C4-2B (cell line): ENCODE measurements around the gene ZCCHC17.

Source experiments
- H3K27ac ChIP-seq: fragments of 450-650 bp; 2 replicates; pipeline ENCODE4 v1.5.1; 2017
- ZFX ChIP-seq: fragments of 450-650 bp; IDR thresholded peaks from 2 replicates; pipeline ENCODE4 v1.6.1; 2017
- TF ChIP-seq, protein P1 (sequence below): fragments of 450-650 bp; conservative IDR thresholded peaks from 2 replicates; pipeline ENCODE4 v1.5.1; 2017; ENCODE audit warnings: mild to moderate bottlenecking

Gene ZCCHC17

DNA sequence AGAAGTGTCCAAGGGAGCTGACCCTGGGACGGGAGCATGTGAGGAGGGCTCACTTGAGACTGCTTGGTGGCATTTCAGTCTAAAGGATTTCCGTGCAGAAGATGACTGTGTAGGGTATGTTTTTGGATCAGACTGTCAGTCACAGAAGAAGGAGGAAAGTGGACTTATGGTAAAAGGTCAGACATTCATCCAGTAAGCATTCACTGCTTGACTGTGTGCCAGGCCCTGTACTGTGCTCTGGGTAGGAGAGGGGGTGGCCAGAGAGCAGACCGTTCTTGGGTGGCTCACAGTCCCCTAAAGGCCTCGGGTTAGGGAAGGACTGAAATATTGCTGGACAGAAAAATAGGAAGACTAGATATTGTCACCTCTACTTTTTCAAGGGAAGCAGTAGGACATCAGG, 114.0 kb downstream of the ZCCHC17 start:
- no peak overlapping the region for H3K27ac ChIP-seq
- TF ChIP-seq, protein P1, sequence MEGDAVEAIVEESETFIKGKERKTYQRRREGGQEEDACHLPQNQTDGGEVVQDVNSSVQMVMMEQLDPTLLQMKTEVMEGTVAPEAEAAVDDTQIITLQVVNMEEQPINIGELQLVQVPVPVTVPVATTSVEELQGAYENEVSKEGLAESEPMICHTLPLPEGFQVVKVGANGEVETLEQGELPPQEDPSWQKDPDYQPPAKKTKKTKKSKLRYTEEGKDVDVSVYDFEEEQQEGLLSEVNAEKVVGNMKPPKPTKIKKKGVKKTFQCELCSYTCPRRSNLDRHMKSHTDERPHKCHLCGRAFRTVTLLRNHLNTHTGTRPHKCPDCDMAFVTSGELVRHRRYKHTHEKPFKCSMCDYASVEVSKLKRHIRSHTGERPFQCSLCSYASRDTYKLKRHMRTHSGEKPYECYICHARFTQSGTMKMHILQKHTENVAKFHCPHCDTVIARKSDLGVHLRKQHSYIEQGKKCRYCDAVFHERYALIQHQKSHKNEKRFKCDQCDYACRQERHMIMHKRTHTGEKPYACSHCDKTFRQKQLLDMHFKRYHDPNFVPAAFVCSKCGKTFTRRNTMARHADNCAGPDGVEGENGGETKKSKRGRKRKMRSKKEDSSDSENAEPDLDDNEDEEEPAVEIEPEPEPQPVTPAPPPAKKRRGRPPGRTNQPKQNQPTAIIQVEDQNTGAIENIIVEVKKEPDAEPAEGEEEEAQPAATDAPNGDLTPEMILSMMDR: no peak
- no peak for TF ChIP-seq ZFX

DNA sequence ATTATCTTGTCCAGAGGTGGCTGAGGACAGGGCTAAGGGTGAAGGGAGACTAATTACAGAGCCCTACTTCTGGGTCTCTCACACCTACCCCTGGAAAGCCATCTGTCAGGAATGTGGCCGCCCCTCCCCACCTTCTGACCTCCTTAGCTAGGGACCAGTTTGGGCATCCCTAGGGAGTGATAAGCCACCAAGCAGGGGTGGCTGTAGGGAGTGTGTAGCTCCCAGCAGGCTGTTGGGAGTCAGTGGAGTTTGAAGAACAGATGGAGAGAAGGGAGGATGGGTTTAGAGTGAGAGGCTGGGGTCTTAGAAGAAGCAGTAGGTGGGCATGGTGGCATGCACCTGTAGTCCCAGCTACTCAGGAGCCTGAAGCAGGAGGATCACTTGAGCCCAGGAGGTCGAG, 115.4 kb downstream of the ZCCHC17 start:
- TF ChIP-seq ZFX: no peak
- TF ChIP-seq, protein P1: no peak
- no peak overlapping the region for H3K27ac ChIP-seq

DNA sequence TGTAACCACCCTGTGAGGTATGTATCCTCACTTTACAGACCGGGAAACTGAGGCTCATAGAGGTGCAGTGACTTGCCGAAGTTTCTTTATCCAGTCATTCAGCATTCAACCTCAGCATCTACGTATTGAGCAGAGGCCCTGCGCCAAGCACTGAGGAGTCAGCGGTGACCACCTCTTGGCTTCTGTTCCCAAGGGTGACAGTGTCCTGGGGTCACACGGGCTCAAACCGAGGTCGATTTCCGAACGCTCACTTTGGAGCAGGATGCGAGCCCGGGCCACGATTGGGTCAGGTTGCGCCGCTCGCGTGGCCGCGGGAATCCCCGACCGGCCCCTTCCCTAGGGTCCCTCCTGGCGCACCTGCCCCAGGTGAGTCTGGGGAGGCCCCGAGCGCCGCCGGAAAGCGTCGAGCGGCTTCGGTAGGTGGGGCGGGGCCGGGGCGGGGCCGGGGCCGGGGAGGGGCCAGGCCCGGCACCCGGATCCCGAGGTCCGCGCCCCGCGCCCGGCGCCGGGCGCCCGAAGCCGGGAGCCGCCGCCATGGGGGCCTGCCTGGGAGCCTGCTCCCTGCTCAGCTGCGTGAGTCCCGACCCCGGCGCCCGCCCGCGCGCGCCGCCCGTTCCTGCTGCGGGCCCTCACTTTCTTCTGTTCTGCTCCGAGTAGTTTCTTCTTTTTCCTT, 116.0 kb downstream of the ZCCHC17 start, which contains the start of gene SERINC2:
SERINC2 (plus strand) TSS at position 482 of the 673 bp plus-strand sequence; CDS start at position 535, 53 bp downstream.
- TF ChIP-seq, protein P1: no peak
- TF ChIP-seq ZFX: no peak
- peak within 1 kb of the TSS; percentile 93 for H3K27ac ChIP-seq

DNA sequence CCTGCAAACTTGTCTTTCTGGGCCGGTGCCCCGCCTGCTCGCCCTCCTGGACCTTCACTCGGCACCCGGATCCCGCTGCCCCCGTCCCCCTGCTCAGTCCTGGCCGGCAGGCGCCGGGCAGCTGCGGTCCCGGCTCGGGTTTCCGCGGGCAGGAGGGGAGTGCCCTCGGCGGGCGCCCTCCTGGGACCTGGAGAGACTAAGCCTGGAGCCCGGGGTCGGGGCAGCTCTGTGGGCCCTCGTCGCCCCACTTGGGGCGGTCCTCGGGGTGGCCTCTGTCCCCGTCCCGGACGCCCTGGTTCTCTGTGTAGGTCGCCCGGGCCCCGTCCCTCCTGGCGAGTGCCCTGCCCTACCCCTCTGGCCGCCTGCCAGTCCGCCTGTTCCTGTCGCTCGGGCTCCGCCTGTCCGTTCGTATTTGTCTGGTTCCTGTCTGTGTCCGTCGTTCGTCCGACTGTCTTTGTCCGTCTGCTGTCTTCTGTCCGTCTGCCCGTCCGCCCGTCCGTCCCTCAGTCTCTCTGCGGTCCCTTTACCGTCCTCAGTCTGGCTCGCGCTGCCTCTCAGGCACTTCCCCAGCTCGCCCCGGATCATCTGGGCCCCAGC, 116.7 kb downstream of the ZCCHC17 start:
- peak; percentile 40; the same call in 1 of the 2 replicates for TF ChIP-seq ZFX
- TF ChIP-seq, protein P1: no peak
- peak overlapping the region; percentile 93 for H3K27ac ChIP-seq
